Stomach (tissue), 9 donors: ENCODE measurements around the gene RUSC2. TPM values are rescaled to one million over a fixed set of nuclear protein-coding genes. Genes with fewer than 3 reads are reported as not detected.
A peak's percentile ranks its signal among the peaks of the same experiment; 100 is the strongest.
"Not testable (repeated sequence)": the region's sequence is repeated elsewhere in the genome, so short reads cannot be mapped to it uniquely, and the experiment has no call there.

Experiments
- DNase-seq, 2 donors: peaks; one replicate each; pipeline versions ENCODE4 v3.0.0 to v3.0.0-alpha.2; 2013 to 2019
- H3K27ac ChIP-seq, 5 donors: fragments of 200-600 bp in 4 of 5; sonication (generic) in 4 of 5; one replicate each; pipeline ENCODE4 v1.5.1; 2013 to 2019; ENCODE audit warnings: mild to moderate bottlenecking in 1 of 5, moderate library complexity in 1 of 5
- H3K27me3 ChIP-seq, 3 donors: fragments of 200-600 bp; sonication (generic); one replicate each; pipeline ENCODE4 v1.5.1; 2017 to 2019; ENCODE audit warnings: mixed run types in 1 of 3
- H3K36me3 ChIP-seq, 4 donors: fragments of 200-600 bp; sonication (generic); 1 replicate in 3 of 4; 2 replicates in 1 of 4; pipeline ENCODE4 v1.5.1; 2016 to 2019
- H3K4me1 ChIP-seq, 4 donors: fragments of 200-600 bp; sonication (generic); one replicate each; pipeline ENCODE4 v1.5.1; 2016 to 2019
- H3K4me3 ChIP-seq, 4 donors: fragments of 200-600 bp; sonication (generic) in 3 of 4; one replicate each; pipeline ENCODE4 v1.5.1; 2016 to 2019; ENCODE audit warnings: mild to moderate bottlenecking in 1 of 4
- H3K9me3 ChIP-seq, 4 donors: fragments of 200-600 bp; sonication (generic); one replicate each; pipeline ENCODE4 v1.5.1; 2016 to 2019
- CTCF ChIP-seq, 7 experiments: fragments of 450-650 bp in 4 of 7; fragments of 200-600 bp in 3 of 7; sonication (generic) in 3 of 7; IDR thresholded peaks; one replicate each; pipeline ENCODE4 v1.5.1; 2016 to 2019; ENCODE audit warnings: antibody characterized with exemption in 7 of 7, control low read depth in 2 of 7, mild to moderate bottlenecking in 1 of 7
- EP300 ChIP-seq: sonication (generic); formaldehyde crosslinking; IDR thresholded peaks from one replicate; pipeline ENCODE4 v1.6.1; 2017; ENCODE audit warnings: antibody characterized with exemption
- POLR2A ChIP-seq, 4 donors: fragments of 450-650 bp; IDR thresholded peaks; one replicate each; pipeline ENCODE4 v1.6.1; 2016; ENCODE audit warnings: antibody characterized with exemption in 4 of 4, control low read depth in 2 of 4, mild to moderate bottlenecking in 1 of 4, moderate library complexity in 1 of 4
- POLR2AphosphoS5 ChIP-seq, 3 donors: sonication (generic); formaldehyde crosslinking; IDR thresholded peaks; one replicate each; pipeline ENCODE4 v1.6.1; 2016; ENCODE audit warnings: antibody characterized with exemption in 3 of 3
- WGBS, 5 donors: extraction: QIAGEN DNeasy Blood & Tissue Kit in 3 of 5; methylation state at CpG; one replicate each; pipeline versions ENCODE4 v1.1.5 to v1.1.7; 2013 to 2018; 5-methylcytosine and 5-hydroxymethylcytosine counted together
- intact Hi-C: fragments of 100-400 bp; cut with DNase I; formaldehyde crosslinking; loops from one replicate; pipeline ENCODE4 v1.15.1; 2023; ENCODE audit warnings: low total_unique reads
- polyA plus RNA-seq, 3 donors: library from polyadenylated mRNA; stranded (reverse); fragments of 200-250 nt; gene quantifications; one replicate each; pipeline ENCODE4 v1.2.3, GENCODE V29; 2013
- total RNA-seq, 5 donors: library from RNA; depleted of rRNA; stranded (reverse); fragments of >200 nt; gene quantifications; one replicate each; pipeline versions ENCODE4 v1.1.0 to v1.2.3, GENCODE V29; 2014 to 2016
- donor health status: healthy with polysubstance abuse.
- donor health status: Bipolar disorder and iron deficiency.
- donor health status: healthy.

RUSC2 gene
- total and polyA plus RNA-seq, 8 donors = 3.4 to 34.8 (median 7.9) TPM

- Histone ChIP-seq H3K36me3 (peaks cover 0 to 7% (median 0%) of the 10 kb centered on the region in 4 donors), H3K4me3 (no peak overlapping the region), H3K9me3 (peaks cover 0 to 3% (median 0%) of the 10 kb centered on the region in 4 donors), H3K27me3 (no peaks in the 10 kb centered on the region), H3K27ac (no peak overlapping the region), H3K4me1 (peaks cover 7 to 64% (median 42%) of the 10 kb centered on the region in 4 donors)
- TF ChIP-seq POLR2A (IDR thresholded peaks at IDR 0.05) = no peak
- no peak for TF ChIP-seq EP300
- TF ChIP-seq POLR2AphosphoS5 (IDR thresholded peaks at IDR 0.05) = no peak
- no peak for TF ChIP-seq CTCF (IDR thresholded peaks at IDR 0.05)
- 74 to 88% (median 77%) methylated on average over 10 of the region's 10 CpGs for WGBS, 5 donors
- DNase-seq = no peak
- intact Hi-C loops = no loop called here
These were observed 6.1 kb downstream of the RUSC2 start for GRCh38 chr9:35495984-35496383.

GRCh38 chr9:35498245-35498644 is 8.3 kb downstream of the RUSC2 start:
- H3K9me3 ChIP-seq, DNase-seq, H3K4me3 ChIP-seq, H3K27me3 ChIP-seq, intact Hi-C loops, H3K36me3 ChIP-seq: not testable (repeated sequence)
- Histone ChIP-seq H3K4me1 (peaks cover 0 to 54% (median 34%) of the 10 kb centered on the region in 4 donors), H3K27ac (peak overlapping the region in 3 of 5 donors; percentile 11 to 39 (median 16))
- 83 to 95% (median 85%) methylated on average over 10 of the region's 10 CpGs for WGBS, 5 donors

GRCh38 chr9:35499029-35499700 is 9.3 kb downstream of the RUSC2 start:
- Histone ChIP-seq H3K27me3 (no peaks in the 10 kb centered on the region), H3K27ac (peak overlapping the region in 3 of 5 donors; percentile 11 to 39 (median 16)), H3K36me3 (peaks cover 0 to 7% (median 0%) of the 10 kb centered on the region in 4 donors), H3K4me3 (no peak overlapping the region), H3K4me1 (peaks cover 0 to 54% (median 34%) of the 10 kb centered on the region in 4 donors), H3K9me3 (no peaks in the 10 kb centered on the region)
- intact Hi-C loops = no loop called here
- WGBS, 5 donors = 76 to 84% (median 81%) methylated on average over 2 of the region's 2 CpGs
- TF ChIP-seq POLR2AphosphoS5 (IDR thresholded peaks at IDR 0.05) (no peak), EP300 (no peak), POLR2A (IDR thresholded peaks at IDR 0.05) (no peak), CTCF (IDR thresholded peaks at IDR 0.05) (no peak)
- DNase-seq = no peak

- no peak for DNase-seq
- H3K27ac ChIP-seq = peak overlapping the region in 3 of 5 donors; percentile 11 to 39 (median 14)
- H3K27me3 ChIP-seq = no peaks in the 10 kb centered on the region
- H3K9me3 ChIP-seq = no peaks in the 10 kb centered on the region
- intact Hi-C loops = no loop called here
- H3K36me3 ChIP-seq = peaks cover 0 to 7% (median 0%) of the 10 kb centered on the region in 4 donors
- WGBS, 5 donors = 51 to 70% (median 60%) methylated on average over 2 of the region's 2 CpGs
- H3K4me3 ChIP-seq = no peak overlapping the region
- peaks cover 0 to 54% (median 34%) of the 10 kb centered on the region in 4 donors for H3K4me1 ChIP-seq
- no peak for TF ChIP-seq POLR2A (IDR thresholded peaks at IDR 0.05)
- TF ChIP-seq POLR2AphosphoS5 (IDR thresholded peaks at IDR 0.05) = no peak
- no peak for TF ChIP-seq CTCF (IDR thresholded peaks at IDR 0.05)
- TF ChIP-seq EP300 = no peak
These were observed 9.8 kb downstream of the RUSC2 start for GRCh38 chr9:35499701-35500030.

GRCh38 chr9:35500130-35500748 is 10.3 kb downstream of the RUSC2 start:
- no peak for DNase-seq
- H3K9me3 ChIP-seq = no peaks in the 10 kb centered on the region
- H3K27me3 ChIP-seq = no peaks in the 10 kb centered on the region
- H3K36me3 ChIP-seq = peaks cover 0 to 7% (median 0%) of the 10 kb centered on the region in 4 donors
- TF ChIP-seq POLR2A (IDR thresholded peaks at IDR 0.05) (no peak), EP300 (no peak), POLR2AphosphoS5 (IDR thresholded peaks at IDR 0.05) (no peak), CTCF (IDR thresholded peaks at IDR 0.05) (no peak)
- H3K4me3 ChIP-seq = no peak overlapping the region
- peaks cover 0 to 54% (median 34%) of the 10 kb centered on the region in 4 donors for H3K4me1 ChIP-seq
- intact Hi-C loops = no loop called here
- WGBS, 5 donors = 41 to 61% (median 44%) methylated on average over 1 of the region's 1 CpG
- peak overlapping the region in 2 of 5 donors; percentile 14 to 39 for H3K27ac ChIP-seq
